GM12878 (cell line): ENCODE results near the gene SORCS1. TPM values are rescaled to one million over a fixed set of nuclear protein-coding genes. Genes with fewer than 3 reads are reported as not detected.

Experiments
- ATAC-seq: fragments of 200-7000 bp; cut with Tn5 transposase; 3 replicates; pipeline ENCODE4 v1.9.1; 2020; ENCODE audit warnings: mild to moderate bottlenecking, moderate library complexity
- BruUV-seq: library from RNA; stranded (reverse); fragments of 400-500 nt; replicated peaks from 2 replicates; lab custom pipeline; 2021; lab: Mats Ljungman, UMichigan
- CTCF ChIA-PET: fragments of 300-600 bp; sonication (Branson Sonifier 250); formaldehyde crosslinking; extraction: SDS; loops from one replicate; lab custom pipeline; 2021; ENCODE audit warnings: inconsistent platforms; lab: Yijun Ruan, JAX
- POLR2A ChIA-PET: fragments of 350-600 bp; formaldehyde crosslinking; extraction: SDS; loops from one replicate; lab custom pipeline; 2021; ENCODE audit warnings: inconsistent platforms; lab: Charles Lee
- RAD21 ChIA-PET: fragments of 300-600 bp; sonication (Branson Sonifier 250); formaldehyde crosslinking; loops from one replicate; lab custom pipeline; 2023; ENCODE audit warnings: antibody characterized with exemption; ENCODE audit not compliant: unreplicated experiment; lab: Charles Lee
- SMC1A ChIA-PET: fragments of 300-600 bp; sonication (Branson Sonifier 250); formaldehyde crosslinking; loops from one replicate; lab custom pipeline; 2023; ENCODE audit not compliant: unreplicated experiment, uncharacterized antibody; lab: Charles Lee
- DNase-seq: peaks from one replicate; pipeline ENCODE4 v3.0.0-alpha.2; 2011; ENCODE audit warnings: low read depth, low spot score
- FAIRE-seq: peaks from 3 replicates; lab custom pipeline; 2011; peaks lifted over from hg19 to GRCh38; lab: Jason Lieb, UNC
- H2AFZ ChIP-seq: 2 replicates; pipeline ENCODE4 v1.6.0; 2011; ENCODE audit warnings: low read depth, low read length, control low read depth; ENCODE audit not compliant: control insufficient read depth
- H3K27ac ChIP-seq: 2 replicates; pipeline ENCODE4 v1.5.1; 2011; ENCODE audit warnings: control low read depth; ENCODE audit not compliant: control insufficient read depth, insufficient read depth
- H3K27me3 ChIP-seq, 2 experiments: replicated peaks in 1 of 2; 2 replicates each; pipeline versions ENCODE4 v1.6.0 to v1.6.1; 2011; ENCODE audit warnings: low read length in 1 of 2; ENCODE audit not compliant: control insufficient read depth in 2 of 2, insufficient read depth in 2 of 2
- H3K36me3 ChIP-seq, 2 experiments: 2 replicates each; pipeline ENCODE4 v1.5.1; 2011; ENCODE audit warnings: low read length in 1 of 2; ENCODE audit not compliant: control insufficient read depth in 2 of 2, insufficient read depth in 2 of 2
- H3K4me1 ChIP-seq: 2 replicates; pipeline ENCODE4 v1.6.1; 2011; ENCODE audit warnings: mild to moderate bottlenecking, low read length, moderate library complexity, mixed read lengths; ENCODE audit not compliant: control insufficient read depth, insufficient read depth
- H3K4me2 ChIP-seq: 2 replicates; pipeline ENCODE4 v1.6.0; 2011; ENCODE audit warnings: control low read depth; ENCODE audit not compliant: control insufficient read depth, insufficient read depth
- H3K4me3 ChIP-seq: fragments of 200-600 bp; sonication (generic); 2 replicates; pipeline ENCODE4 v1.5.1; 2016
- H3K79me2 ChIP-seq: 2 replicates; pipeline ENCODE4 v1.6.0; 2011; ENCODE audit warnings: low read length; ENCODE audit not compliant: control insufficient read depth, insufficient read depth
- H3K9ac ChIP-seq: 2 replicates; pipeline ENCODE4 v1.8.0; 2011; ENCODE audit warnings: low read length, control low read depth, mixed read lengths; ENCODE audit not compliant: control insufficient read depth, insufficient read depth
- H3K9me3 ChIP-seq: replicated peaks from 3 replicates; pipeline ENCODE4 v1.5.1; 2011; ENCODE audit warnings: mild to moderate bottlenecking, low read length; ENCODE audit not compliant: control insufficient read depth, insufficient read depth
- H4K20me1 ChIP-seq: 2 replicates; pipeline ENCODE4 v1.6.0; 2011; ENCODE audit not compliant: control insufficient read depth, insufficient read depth
- BCL11A ChIP-seq: IDR thresholded peaks from 2 replicates; pipeline ENCODE4 v1.6.1; 2011; ENCODE audit warnings: low read depth, low read length
- GABPA ChIP-seq: IDR thresholded peaks from 2 replicates; pipeline ENCODE4 v1.6.1; 2014; ENCODE audit warnings: antibody characterized with exemption, low read depth, mild to moderate bottlenecking, inconsistent platforms
- GATAD2B ChIP-seq: fragments of 450-650 bp; conservative IDR thresholded peaks from 2 replicates; pipeline ENCODE4 v1.6.1; 2017; ENCODE audit warnings: low read depth, mild to moderate bottlenecking, moderate library complexity
- IRF3 ChIP-seq: fragments of 450-650 bp; IDR thresholded peaks from 2 replicates; pipeline ENCODE4 v1.6.1; 2014; ENCODE audit warnings: mild to moderate bottlenecking
- KLF5 ChIP-seq: fragments of 450-650 bp; IDR thresholded peaks from 2 replicates; pipeline ENCODE4 v1.6.1; 2014; ENCODE audit warnings: mild to moderate bottlenecking; ENCODE audit not compliant: partially characterized antibody
- SRF ChIP-seq, 2 experiments: IDR thresholded peaks; 2 replicates each; pipeline ENCODE4 v1.6.1; 2011; ENCODE audit warnings: low read depth in 2 of 2, low read length in 2 of 2, mild to moderate bottlenecking in 1 of 2, moderate library complexity in 1 of 2
- TARDBP ChIP-seq: IDR thresholded peaks from 2 replicates; pipeline ENCODE4 v1.6.1; 2016; ENCODE audit warnings: borderline replicate concordance
- ZNF24 ChIP-seq: fragments of 450-650 bp; IDR thresholded peaks from 2 replicates; pipeline ENCODE4 v1.6.1; 2017; ENCODE audit warnings: antibody characterized with exemption, mild to moderate bottlenecking
- ZNF622 ChIP-seq: fragments of 450-650 bp; IDR thresholded peaks from 2 replicates; pipeline ENCODE4 v1.6.1; 2017; ENCODE audit warnings: mild to moderate bottlenecking, inconsistent platforms
- WGBS: methylation state at CpG from one replicate; pipeline ENCODE4 v1.1.6; 2016; ENCODE audit warnings: low lambda C conversion rate; ENCODE audit not compliant: insufficient replicate concordance, insufficient coverage; ENCODE audit errors: missing lambda C conversion rate; 5-methylcytosine and 5-hydroxymethylcytosine counted together
- in situ Hi-C: fragments of 300-500 bp; cut with MboI; formaldehyde crosslinking; loops from 9 replicates; pipeline ENCODE4 v1.14.3; 2018; ENCODE audit warnings: mixed read lengths
- intact Hi-C: fragments of 100-400 bp; cut with micrococcal nuclease; formaldehyde crosslinking; loops from one replicate; pipeline ENCODE4 v1.14.2; 2022; ENCODE audit not compliant: unreplicated experiment
- polyA plus RNA-seq, 11 experiments: library from polyadenylated mRNA; depleted of rRNA in 4 of 11; unstranded in 6 of 11; stranded (reverse) in 5 of 11; fragments of >200 nt; fragmentation: Nextera tagmentation in 4 of 11; fragmentation: Illumina TruSeq in 1 of 11; extraction: Ambion mirVana in 4 of 11; extraction: Trizol in 1 of 11; gene quantifications; 1 replicate in 1 of 11; 2 replicates in 10 of 11; pipeline versions ENCODE4 v1.2.1 to v1.2.3, GENCODE V29; 2011 to 2016; ENCODE audit warnings: inconsistent platforms in 2 of 11, missing spikeins in 2 of 11, low read depth in 1 of 11
- total RNA-seq, 4 experiments: library from RNA; depleted of rRNA in 3 of 4; stranded (reverse); fragments of >200 nt in 3 of 4; fragmentation: Illumina TruSeq in 1 of 4; extraction: Trizol in 1 of 4; gene quantifications; 2 replicates each; pipeline versions ENCODE4 v1.2.1 to v1.2.3, GENCODE V29; 2013 to 2021
- TF ChIP-seq, protein P1 (sequence below): fragments of 450-650 bp; IDR thresholded peaks from 2 replicates; pipeline ENCODE4 v1.6.1; 2017; ENCODE audit warnings: mild to moderate bottlenecking
- TF ChIP-seq, protein P2 (sequence below): IDR thresholded peaks from 2 replicates; pipeline ENCODE4 v1.6.1; 2011; ENCODE audit warnings: low read depth, low read length, improper control_type of control experiment, borderline replicate concordance

SORCS1 gene
- total and polyA plus RNA-seq, 10 of the 15 experiments (the other 5 are each of a cell fraction or from before 2014, with no cell fraction given), result 0.02 to 9.6 (median 0.06) TPM; not detected in 3

DNA sequence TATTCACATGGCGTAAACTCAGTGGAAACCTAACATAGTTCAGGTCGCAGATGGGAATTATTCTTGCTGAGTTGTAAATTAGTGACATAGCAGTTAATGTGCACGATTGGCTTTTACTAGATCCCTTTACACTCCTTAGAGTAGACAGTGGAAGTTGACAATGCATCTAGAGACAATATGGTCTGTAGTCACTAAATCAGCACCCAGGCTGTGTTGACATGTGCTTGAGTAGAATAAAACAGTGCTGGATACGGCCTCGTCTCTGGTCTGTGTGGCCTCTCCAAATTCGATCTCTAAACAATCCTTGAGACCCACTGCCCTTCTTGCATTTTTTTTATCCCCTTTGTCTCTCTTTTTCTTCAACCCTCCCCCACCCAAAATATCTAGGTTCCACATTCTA, 615.7 kb downstream of the SORCS1 start:
- BruUV-seq, result no TSS peak
- Histone ChIP-seq H3K9me3 (no peaks in the 10 kb centered on the region), H3K27me3 (no peaks in the 10 kb centered on the region), H3K27ac (no peak overlapping the region), H3K4me2 (no peak overlapping the region), H3K9ac (no peak overlapping the region), H3K4me1 (no peaks in the 10 kb centered on the region), H3K79me2 (no peaks in the 10 kb centered on the region), H3K4me3 (no peak overlapping the region), H3K36me3 (no peaks in the 10 kb centered on the region), H2AFZ (no peak overlapping the region), H4K20me1 (no peaks in the 10 kb centered on the region)
- FAIRE-seq, result no peak
- POLR2A ChIA-PET, result no interaction called here
- RAD21 ChIA-PET, result no interaction called here
- TF ChIP-seq SRF (IDR thresholded peaks at IDR 0.05; ENCODE audit: low read depth in 2 of 2, low read length in 2 of 2) (no peak), BCL11A (no peak)
- WGBS, result 7% methylated on average over 6 of the region's 6 CpGs
- DNase-seq, result no peak
- intact Hi-C loops, result no loop called here
- SMC1A ChIA-PET, result no interaction called here
- ATAC-seq, result no peak
- in situ Hi-C loops, result no loop called here
- CTCF ChIA-PET, result interaction anchor here (1.4 kb wide), 1 partner anchor 9 kb away, joined by 3 read pairs; no protein-coding TSS in a partner anchor

- H2AFZ ChIP-seq, result no peak overlapping the region
- H4K20me1 ChIP-seq, result no peaks in the 10 kb centered on the region
- ATAC-seq, result no peak
- SMC1A ChIA-PET, result interaction anchor here (1.2 kb wide), 1 partner anchor 11 kb away, joined by 5 read pairs; no protein-coding TSS in a partner anchor
- no peaks in the 10 kb centered on the region for H3K9me3 ChIP-seq
- no TSS peak for BruUV-seq
- no peak for DNase-seq
- no peaks in the 10 kb centered on the region for H3K36me3 ChIP-seq
- H3K79me2 ChIP-seq, result no peaks in the 10 kb centered on the region
- no peaks in the 10 kb centered on the region for H3K4me1 ChIP-seq
- no peaks in the 10 kb centered on the region for H3K27me3 ChIP-seq
- POLR2A ChIA-PET, result no interaction called here
- no peak for FAIRE-seq
- H3K9ac ChIP-seq, result no peak overlapping the region
- CTCF ChIA-PET, result interaction anchor here (1.1 to 1.4 kb wide), 2 partner anchors 8 to 12 kb away, joined by 3 read pairs; no protein-coding TSS in a partner anchor
- WGBS, result 27% methylated on average over 7 of the region's 7 CpGs
- intact Hi-C loops (no loop called here), in situ Hi-C loops (no loop called here)
- H3K4me3 ChIP-seq, result no peak overlapping the region
- RAD21 ChIA-PET, result no interaction called here
- no peak overlapping the region for H3K4me2 ChIP-seq
- H3K27ac ChIP-seq, result no peak overlapping the region
- TF ChIP-seq, protein P1, sequence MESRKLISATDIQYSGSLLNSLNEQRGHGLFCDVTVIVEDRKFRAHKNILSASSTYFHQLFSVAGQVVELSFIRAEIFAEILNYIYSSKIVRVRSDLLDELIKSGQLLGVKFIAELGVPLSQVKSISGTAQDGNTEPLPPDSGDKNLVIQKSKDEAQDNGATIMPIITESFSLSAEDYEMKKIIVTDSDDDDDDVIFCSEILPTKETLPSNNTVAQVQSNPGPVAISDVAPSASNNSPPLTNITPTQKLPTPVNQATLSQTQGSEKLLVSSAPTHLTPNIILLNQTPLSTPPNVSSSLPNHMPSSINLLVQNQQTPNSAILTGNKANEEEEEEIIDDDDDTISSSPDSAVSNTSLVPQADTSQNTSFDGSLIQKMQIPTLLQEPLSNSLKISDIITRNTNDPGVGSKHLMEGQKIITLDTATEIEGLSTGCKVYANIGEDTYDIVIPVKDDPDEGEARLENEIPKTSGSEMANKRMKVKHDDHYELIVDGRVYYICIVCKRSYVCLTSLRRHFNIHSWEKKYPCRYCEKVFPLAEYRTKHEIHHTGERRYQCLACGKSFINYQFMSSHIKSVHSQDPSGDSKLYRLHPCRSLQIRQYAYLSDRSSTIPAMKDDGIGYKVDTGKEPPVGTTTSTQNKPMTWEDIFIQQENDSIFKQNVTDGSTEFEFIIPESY, result no peak
- TF ChIP-seq GABPA (no peak), ZNF622 (no peak), ZNF24 (no peak), TARDBP (no peak), KLF5 (no peak), IRF3 (no peak), GATAD2B (no peak)
- TF ChIP-seq, protein P2, sequence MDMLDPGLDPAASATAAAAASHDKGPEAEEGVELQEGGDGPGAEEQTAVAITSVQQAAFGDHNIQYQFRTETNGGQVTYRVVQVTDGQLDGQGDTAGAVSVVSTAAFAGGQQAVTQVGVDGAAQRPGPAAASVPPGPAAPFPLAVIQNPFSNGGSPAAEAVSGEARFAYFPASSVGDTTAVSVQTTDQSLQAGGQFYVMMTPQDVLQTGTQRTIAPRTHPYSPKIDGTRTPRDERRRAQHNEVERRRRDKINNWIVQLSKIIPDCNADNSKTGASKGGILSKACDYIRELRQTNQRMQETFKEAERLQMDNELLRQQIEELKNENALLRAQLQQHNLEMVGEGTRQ, result no peak
Measured at GRCh38 chr10:106547047-106547635, 617.4 kb downstream of the SORCS1 start.
